ENCODE results near the gene SHCBP1L.

SHCBP1L gene

GRCh38 chr1:182995894-182996293 is 42.9 kb upstream of the SHCBP1L start:
- DNase-seq = no peak
- no peaks in the 10 kb centered on the region for H3K27me3 ChIP-seq
- TF ChIP-seq, protein P1, sequence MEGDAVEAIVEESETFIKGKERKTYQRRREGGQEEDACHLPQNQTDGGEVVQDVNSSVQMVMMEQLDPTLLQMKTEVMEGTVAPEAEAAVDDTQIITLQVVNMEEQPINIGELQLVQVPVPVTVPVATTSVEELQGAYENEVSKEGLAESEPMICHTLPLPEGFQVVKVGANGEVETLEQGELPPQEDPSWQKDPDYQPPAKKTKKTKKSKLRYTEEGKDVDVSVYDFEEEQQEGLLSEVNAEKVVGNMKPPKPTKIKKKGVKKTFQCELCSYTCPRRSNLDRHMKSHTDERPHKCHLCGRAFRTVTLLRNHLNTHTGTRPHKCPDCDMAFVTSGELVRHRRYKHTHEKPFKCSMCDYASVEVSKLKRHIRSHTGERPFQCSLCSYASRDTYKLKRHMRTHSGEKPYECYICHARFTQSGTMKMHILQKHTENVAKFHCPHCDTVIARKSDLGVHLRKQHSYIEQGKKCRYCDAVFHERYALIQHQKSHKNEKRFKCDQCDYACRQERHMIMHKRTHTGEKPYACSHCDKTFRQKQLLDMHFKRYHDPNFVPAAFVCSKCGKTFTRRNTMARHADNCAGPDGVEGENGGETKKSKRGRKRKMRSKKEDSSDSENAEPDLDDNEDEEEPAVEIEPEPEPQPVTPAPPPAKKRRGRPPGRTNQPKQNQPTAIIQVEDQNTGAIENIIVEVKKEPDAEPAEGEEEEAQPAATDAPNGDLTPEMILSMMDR (IDR thresholded peaks at IDR 0.05) = no peak
- H3K27ac ChIP-seq = no peak overlapping the region
- H3K4me1 ChIP-seq = peaks cover 0 to 8% (median 2%) of the 10 kb centered on the region in 4 donors
- H3K36me3 ChIP-seq = no peaks in the 10 kb centered on the region
- intact Hi-C loops (cut with DNase I; ENCODE audit: low total_unique reads) = no loop called here
- no peak overlapping the region for H3K4me3 ChIP-seq
- H3K9me3 ChIP-seq = no peaks in the 10 kb centered on the region

GRCh38 chr1:182993746-182994145 is 40.8 kb upstream of the SHCBP1L start:
- H3K27me3 ChIP-seq = no peaks in the 10 kb centered on the region
- DNase-seq = no peak
- no peaks in the 10 kb centered on the region for H3K36me3 ChIP-seq
- no peak overlapping the region for H3K4me3 ChIP-seq
- H3K4me1 ChIP-seq = no peaks in the 10 kb centered on the region
- no peaks in the 10 kb centered on the region for H3K9me3 ChIP-seq
- H3K27ac ChIP-seq = no peak overlapping the region
- intact Hi-C loops (cut with DNase I; ENCODE audit: low total_unique reads) = no loop called here
- TF ChIP-seq, protein P1 (IDR thresholded peaks at IDR 0.05) = no peak

DNA sequence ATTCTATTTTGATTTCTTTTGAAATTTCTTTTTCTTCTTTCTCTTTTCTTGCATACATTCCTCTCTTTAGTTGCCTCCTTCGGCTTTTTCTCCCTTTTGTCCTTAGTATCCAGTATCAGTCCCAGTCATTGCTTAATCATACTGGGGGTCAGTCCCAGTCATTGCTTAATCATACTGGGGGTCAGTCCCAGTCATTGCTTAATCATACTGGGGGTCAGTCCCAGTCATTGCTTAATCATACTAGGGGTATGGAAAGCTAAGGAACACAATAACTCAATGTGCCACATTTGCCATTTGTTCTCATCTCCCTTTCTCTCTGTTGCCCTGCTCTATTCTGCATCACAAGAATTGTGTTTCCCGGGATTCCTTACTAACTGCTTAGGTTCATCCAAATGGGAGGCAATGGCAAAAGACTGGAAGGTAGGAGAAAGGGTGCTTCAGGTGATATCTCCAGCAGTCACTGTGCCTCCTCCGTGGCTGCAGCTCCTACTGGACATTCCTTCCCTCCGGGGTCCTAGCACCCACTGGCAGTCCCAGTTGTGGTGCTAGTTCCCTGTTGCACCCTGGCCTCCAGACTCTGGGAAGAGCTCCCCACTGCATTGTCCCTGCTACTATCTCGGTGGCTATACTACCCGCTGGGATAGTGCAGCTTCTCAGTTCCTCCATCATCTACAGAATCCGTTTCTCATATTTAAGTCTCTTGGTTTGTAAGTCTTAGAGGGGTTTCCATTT is 37.6 kb upstream of the SHCBP1L start:
- intact Hi-C loops (cut with DNase I; ENCODE audit: low total_unique reads) = no loop called here
- TF ChIP-seq, protein P1 (IDR thresholded peaks at IDR 0.05) = no peak

DNA sequence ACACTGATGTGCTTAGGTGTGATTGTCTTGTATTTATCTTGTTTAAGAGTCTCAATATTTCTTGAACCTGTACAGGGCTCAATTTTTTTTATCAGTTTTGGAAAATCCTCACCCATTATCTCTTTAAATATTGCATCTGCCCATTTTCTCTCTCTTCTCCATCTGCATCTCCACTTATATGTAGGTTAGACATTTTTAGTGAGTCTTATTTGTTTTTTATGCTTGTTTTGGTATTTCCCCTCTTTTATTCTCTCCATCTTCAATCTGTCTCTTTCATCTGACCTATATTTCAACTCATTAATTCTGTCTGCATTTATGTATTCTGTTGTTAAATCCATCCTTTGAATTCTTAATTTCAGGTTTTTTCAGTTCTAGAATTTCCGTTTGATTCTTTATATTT is 32.9 kb upstream of the SHCBP1L start:
- H3K4me1 ChIP-seq = peaks cover 0 to 7% (median 0%) of the 10 kb centered on the region in 4 donors
- H3K4me3 ChIP-seq = no peak overlapping the region
- no peaks in the 10 kb centered on the region for H3K27me3 ChIP-seq
- no peak overlapping the region for H3K27ac ChIP-seq
- no peaks in the 10 kb centered on the region for H3K36me3 ChIP-seq
- TF ChIP-seq, protein P1 (IDR thresholded peaks at IDR 0.05) = no peak
- H3K9me3 ChIP-seq = no peaks in the 10 kb centered on the region
- no peak for DNase-seq
- intact Hi-C loops (cut with DNase I; ENCODE audit: low total_unique reads) = no loop called here

More for the DNA sequence above, 37.6 kb upstream of the SHCBP1L start:
- no peaks in the 10 kb centered on the region for H3K27me3 ChIP-seq
- no peak overlapping the region for H3K27ac ChIP-seq
- DNase-seq = peak in 1 of 2 donors; percentile 26
- H3K36me3 ChIP-seq = no peaks in the 10 kb centered on the region
- no peaks in the 10 kb centered on the region for H3K9me3 ChIP-seq
- H3K4me1 ChIP-seq = peaks cover 0 to 7% (median 0%) of the 10 kb centered on the region in 4 donors
- no peak overlapping the region for H3K4me3 ChIP-seq

DNA sequence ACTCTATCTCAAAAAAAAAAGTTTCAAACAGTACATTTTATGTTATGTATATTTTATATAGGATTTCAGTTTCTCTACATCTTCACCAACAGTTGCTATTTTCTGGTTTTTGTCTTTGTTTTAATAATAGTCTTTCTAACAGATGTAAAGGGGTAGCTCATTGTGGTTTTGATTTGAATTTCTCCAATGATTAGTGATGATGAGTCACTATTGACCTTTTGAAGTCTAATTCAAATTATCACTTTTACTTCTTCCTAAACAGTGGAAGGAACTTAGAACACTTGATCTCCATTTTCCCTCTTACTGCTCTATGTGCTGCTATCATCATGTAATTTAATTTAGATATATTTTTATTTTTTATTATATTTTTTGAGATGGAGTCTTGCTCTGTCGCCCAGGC is 31.7 kb upstream of the SHCBP1L start:
- H3K4me3 ChIP-seq = no peak overlapping the region
- H3K27me3 ChIP-seq = no peaks in the 10 kb centered on the region
- H3K36me3 ChIP-seq = no peaks in the 10 kb centered on the region
- no peaks in the 10 kb centered on the region for H3K9me3 ChIP-seq
- H3K27ac ChIP-seq = no peak overlapping the region
- no peak for DNase-seq
- peaks cover 0 to 7% (median 0%) of the 10 kb centered on the region in 4 donors for H3K4me1 ChIP-seq
- TF ChIP-seq, protein P1 (IDR thresholded peaks at IDR 0.05) = no peak
- intact Hi-C loops (cut with DNase I; ENCODE audit: low total_unique reads) = no loop called here

Measured in tibial artery (tissue), 4 donors.